Mucosa of stomach (tissue), 1 donor: Measurements from ENCODE around the gene SIRT2.

Experiments
- H3K27me3 ChIP-seq: one replicate; pipeline ENCODE4 v1.7.0; 2013; ENCODE audit warnings: mild to moderate bottlenecking, low read length; ENCODE audit not compliant: control insufficient read depth, insufficient read depth
- H3K36me3 ChIP-seq: one replicate; pipeline ENCODE4 v1.7.0; 2013; ENCODE audit warnings: low read length; ENCODE audit not compliant: control insufficient read depth, insufficient read depth
- H3K4me1 ChIP-seq: one replicate; pipeline ENCODE4 v1.7.0; 2013; ENCODE audit warnings: mild to moderate bottlenecking, low read length; ENCODE audit not compliant: control insufficient read depth, insufficient read depth
- H3K4me3 ChIP-seq: one replicate; pipeline ENCODE4 v1.7.0; 2013; ENCODE audit warnings: low read length
- H3K9ac ChIP-seq: one replicate; pipeline ENCODE4 v1.7.0; 2013; ENCODE audit warnings: mild to moderate bottlenecking, low read length, moderate library complexity
- H3K9me3 ChIP-seq: one replicate; pipeline ENCODE4 v1.7.0; 2013; ENCODE audit warnings: mild to moderate bottlenecking, low read length, moderate library complexity; ENCODE audit not compliant: control insufficient read depth
- donor health status: Pancreatic carcinoma.

The SIRT2 gene

DNA sequence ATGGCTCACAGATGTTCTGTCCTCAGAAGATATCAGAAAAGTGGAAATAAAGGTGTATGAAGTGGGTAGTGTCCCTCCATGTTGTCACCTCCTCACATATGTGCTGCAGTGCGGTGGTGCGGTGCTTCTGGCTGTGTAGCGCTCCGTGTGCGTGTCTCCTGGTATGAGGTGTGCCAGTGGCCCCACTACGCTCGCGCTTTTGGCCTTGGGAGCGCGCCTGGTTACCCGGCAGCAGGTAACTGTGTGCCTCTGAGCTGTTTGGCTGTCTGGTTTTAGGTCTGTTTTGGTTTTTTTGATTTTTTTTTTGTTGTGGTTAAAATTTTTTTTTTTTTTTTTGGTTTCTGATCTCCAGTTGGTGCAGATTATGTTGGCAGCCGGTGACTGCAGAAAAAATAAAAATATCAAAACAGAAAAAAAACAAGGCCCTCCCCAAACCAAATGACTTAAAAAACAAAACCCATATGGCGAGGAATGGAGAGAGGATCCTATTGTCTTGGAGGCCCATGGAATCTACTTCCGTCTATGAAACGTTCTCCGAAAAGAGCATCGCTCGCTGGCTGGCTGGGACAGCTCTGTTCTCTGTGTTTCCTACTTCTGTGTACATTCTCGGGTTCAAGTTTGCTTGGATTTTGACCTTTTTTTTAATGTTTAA, 57.5 kb downstream of the SIRT2 start:
- peaks cover 81% of the 10 kb centered on the region for H3K36me3 ChIP-seq
- H3K4me3 ChIP-seq, result no peak overlapping the region
- H3K9me3 ChIP-seq, result no peaks in the 10 kb centered on the region
- peaks cover 34% of the 10 kb centered on the region for H3K4me1 ChIP-seq
- no peak overlapping the region for H3K9ac ChIP-seq
- H3K27me3 ChIP-seq, result no peaks in the 10 kb centered on the region

DNA sequence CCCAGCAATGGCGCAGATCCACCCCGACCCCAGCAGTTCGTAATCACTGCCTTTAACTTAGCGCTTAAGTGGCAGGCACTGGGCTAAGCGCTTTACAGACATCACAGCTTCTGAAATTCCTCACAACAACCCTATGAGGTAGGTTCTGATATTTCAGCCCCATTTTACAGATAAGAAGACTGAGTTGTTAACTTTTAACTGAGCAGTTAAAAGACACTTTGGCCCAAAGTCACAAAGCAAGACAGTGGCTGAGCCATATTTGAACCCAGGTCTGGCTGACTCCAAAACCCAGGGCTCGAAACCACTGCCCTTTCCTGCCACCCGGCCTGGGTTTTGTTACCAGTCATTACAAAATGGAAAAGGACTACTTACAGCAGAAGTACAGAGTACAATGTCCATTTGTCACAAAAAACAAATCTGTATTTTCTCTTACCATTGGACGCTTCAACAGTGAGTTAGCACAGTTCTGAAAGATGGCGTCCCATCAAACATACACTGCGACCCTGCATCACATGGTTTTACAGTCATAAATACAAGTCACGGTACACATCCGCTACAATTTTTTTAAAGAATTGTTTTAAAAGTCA, 58.1 kb downstream of the SIRT2 start:
- Histone ChIP-seq H3K4me3 (no peak overlapping the region), H3K27me3 (no peaks in the 10 kb centered on the region), H3K9ac (no peak overlapping the region), H3K36me3 (peaks cover 82% of the 10 kb centered on the region), H3K9me3 (no peaks in the 10 kb centered on the region), H3K4me1 (peaks cover 38% of the 10 kb centered on the region)

DNA sequence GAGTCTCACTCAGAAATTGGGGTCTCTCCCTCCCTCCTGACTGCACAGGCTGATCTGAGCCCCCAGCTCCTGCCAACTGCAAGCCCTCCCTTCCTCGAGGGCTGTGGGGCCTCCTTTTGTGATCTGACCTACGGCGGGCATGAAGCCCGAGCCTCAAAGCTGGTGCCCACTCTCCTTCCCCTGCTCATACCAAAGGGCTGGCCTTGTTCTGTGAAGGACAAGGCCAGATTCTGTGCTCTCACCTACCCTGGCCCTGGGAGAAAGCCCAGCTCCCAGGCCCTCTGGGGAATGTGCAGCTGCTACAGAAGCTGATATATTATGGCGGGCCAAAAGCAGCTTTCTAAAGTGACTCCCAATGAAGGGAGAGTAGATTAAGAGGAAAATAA, 58.8 kb downstream of the SIRT2 start:
- no peaks in the 10 kb centered on the region for H3K9me3 ChIP-seq
- no peak overlapping the region for H3K4me3 ChIP-seq
- peaks cover 81% of the 10 kb centered on the region for H3K36me3 ChIP-seq
- H3K27me3 ChIP-seq, result no peaks in the 10 kb centered on the region
- H3K9ac ChIP-seq, result no peak overlapping the region
- H3K4me1 ChIP-seq, result peaks cover 45% of the 10 kb centered on the region

DNA sequence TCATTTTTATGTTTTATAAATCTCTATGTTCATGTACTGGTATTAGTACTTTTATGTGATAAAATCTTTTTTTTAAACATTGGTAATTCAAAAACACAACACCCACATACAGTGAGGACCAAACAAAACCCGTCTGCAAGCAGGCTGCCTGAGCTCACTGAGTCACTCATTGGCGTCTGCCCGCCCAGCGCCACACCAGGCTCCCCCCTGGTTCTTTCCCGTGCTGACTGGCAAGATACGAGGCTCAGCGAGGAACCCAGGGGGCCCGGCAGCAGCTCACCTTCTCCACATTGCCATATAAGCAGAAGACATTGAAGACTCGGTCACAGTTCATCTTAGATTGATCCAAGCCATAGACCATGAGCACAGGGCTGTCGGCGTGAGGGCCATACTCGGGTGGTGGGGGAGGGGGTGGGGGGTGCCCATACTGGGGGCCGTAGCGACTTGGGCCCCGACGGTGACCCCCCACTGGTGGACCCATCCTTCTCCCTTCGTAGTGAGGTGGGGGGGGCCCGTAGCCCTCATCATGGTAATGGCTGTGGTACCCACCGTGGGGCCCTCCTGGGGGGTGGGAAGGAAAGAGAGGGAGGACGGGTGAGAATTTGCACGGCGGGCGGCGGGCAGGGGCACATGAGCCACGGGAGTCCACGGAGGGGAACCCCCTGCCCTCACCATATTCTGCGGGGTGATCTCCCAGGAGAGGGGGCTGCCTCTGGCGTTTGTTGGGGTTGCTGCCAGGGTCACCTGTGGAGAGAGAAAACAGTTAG, 59.4 kb downstream of the SIRT2 start:
- H3K9ac ChIP-seq, result no peak overlapping the region
- no peaks in the 10 kb centered on the region for H3K9me3 ChIP-seq
- H3K4me1 ChIP-seq, result peaks cover 47% of the 10 kb centered on the region
- no peaks in the 10 kb centered on the region for H3K27me3 ChIP-seq
- H3K4me3 ChIP-seq, result no peak overlapping the region
- peaks cover 80% of the 10 kb centered on the region for H3K36me3 ChIP-seq

DNA sequence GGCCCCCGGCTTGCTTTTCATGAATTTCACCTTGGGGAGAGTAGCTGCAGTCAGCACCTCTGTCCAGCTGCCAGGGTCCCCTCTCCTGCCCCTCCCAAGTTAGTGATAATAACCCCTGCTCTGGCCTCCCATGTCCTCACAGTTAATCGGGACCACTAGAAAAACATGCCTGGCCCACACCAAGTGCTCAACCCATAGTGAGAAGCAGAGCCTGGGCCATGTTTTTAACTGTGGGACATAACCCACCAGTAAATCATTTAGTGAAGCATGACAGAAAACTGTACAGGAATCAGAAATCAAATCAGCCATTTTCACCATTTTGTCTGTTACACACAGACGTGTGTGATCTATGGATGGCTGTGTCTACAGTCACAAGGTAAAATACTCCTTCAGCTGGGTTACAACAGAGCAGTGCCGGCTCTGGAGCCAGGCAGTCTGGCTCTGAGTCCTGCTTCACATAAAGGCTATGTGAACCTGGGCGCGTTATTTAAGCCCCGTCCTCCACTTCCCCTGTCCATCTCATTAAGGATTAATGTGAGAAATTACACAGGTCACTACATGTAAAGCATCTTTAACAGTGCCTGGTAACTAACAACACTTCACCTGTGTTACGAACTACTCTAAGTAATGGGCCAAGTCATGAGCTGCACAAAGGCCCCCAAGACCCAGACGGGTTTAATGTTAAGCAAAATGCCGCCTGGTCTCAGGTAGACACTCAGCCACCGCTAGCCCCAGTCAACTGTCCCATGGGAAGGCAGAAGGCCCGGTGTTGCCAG, 60.2 kb downstream of the SIRT2 start:
- H3K4me1 ChIP-seq, result peaks cover 47% of the 10 kb centered on the region
- H3K9ac ChIP-seq, result peak overlapping the region; percentile 30
- no peak overlapping the region for H3K4me3 ChIP-seq
- peaks cover 74% of the 10 kb centered on the region for H3K36me3 ChIP-seq
- H3K9me3 ChIP-seq, result no peaks in the 10 kb centered on the region
- no peaks in the 10 kb centered on the region for H3K27me3 ChIP-seq

DNA sequence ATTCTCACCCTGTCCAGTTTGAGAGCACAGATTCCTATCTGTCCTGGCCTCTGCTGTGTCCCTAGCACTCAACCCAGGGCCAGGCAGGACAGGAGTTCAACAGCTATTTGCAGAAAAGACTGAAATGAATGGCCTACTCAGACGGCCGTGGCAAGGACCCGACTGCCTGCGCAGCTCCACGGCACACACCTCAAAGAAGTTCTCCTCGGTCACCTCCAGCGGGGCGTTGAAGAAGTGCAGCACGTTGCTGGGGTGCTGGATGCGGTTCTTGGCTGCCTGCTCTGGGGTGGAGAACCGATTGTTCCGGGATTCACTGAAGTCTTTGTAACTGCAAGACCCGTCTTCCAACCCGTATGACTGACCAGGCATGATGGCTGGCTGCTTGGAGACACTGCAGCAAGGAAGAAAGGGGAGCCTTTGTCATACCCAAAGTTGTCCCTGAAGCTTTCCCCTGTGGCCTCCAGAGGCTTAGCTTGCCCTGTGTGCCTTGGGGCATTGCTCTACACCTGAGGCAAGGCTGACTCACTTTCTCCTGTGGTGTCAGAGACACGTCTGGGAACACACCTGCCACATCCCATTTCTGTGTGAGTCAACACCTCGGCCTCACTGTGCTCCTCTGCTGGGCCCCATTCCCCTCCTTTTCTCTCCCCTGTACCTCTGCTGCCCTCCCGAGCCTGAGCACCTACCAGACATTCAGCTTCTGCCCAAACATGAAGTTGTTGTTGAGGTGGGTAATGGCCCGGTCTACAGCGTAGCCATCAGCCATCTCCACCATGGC, 61.0 kb downstream of the SIRT2 start:
- H3K9me3 ChIP-seq, result no peaks in the 10 kb centered on the region
- peak overlapping the region; percentile 30 for H3K9ac ChIP-seq
- H3K4me3 ChIP-seq, result peak overlapping the region; percentile 7
- H3K27me3 ChIP-seq, result no peaks in the 10 kb centered on the region
- peaks cover 66% of the 10 kb centered on the region for H3K36me3 ChIP-seq
- peaks cover 44% of the 10 kb centered on the region for H3K4me1 ChIP-seq

DNA sequence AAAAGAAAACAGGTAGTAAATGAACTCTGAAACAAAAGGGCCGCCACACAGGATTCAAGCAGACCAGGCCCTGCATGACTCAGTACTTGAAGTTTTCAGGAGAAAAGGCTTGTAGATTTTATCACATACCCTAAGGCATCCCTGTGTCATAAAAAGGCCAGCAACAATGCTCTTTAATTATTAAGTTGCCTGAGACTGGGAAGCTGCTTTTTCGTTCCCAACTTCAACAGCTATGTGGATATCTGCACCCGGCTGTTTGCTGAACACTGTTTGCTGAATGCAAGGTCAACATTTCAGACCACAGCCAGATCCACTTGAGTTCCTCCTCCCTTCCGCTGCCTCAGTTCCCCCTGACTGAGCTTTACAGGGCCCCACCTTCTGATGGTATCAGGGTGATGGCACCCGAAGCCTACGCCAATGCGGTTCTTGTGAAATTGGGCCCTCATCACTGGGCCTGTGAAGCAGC, 61.7 kb downstream of the SIRT2 start:
- Histone ChIP-seq H3K4me1 (peaks cover 41% of the 10 kb centered on the region), H3K27me3 (no peaks in the 10 kb centered on the region), H3K9me3 (no peaks in the 10 kb centered on the region), H3K4me3 (peak overlapping the region; percentile 7), H3K9ac (peak overlapping the region; percentile 11), H3K36me3 (peaks cover 59% of the 10 kb centered on the region)

DNA sequence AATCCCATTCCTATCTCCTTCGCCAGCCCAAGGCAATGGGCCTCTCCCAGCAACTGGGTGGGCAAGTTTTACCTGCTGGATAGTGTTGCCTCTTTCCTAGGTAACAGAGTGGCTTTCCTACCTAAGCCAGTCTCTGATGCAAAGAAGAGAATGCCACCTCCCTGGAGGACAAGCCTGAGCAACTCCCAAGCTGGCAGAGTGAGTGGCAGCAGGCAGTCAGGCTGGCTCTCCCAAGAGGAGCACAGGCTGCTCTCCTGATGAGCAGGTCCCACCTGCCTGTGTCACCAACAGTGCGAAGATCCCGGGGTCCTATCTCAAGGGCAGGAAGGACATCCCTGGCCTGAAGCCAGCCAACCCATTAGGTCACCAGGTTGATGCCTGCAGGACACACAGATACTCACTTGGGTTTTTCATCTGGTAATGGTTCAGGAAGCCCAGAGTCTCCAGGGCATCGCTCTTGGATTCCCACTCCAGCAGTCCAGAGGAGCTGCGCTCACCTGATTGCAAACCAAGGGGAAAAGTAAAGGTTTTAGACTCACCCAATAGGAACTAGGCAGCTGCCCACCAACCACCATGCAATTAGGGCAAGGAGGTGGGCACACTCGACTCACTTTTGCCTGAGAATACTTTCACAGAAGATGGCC, 62.3 kb downstream of the SIRT2 start:
- no peak overlapping the region for H3K4me3 ChIP-seq
- H3K27me3 ChIP-seq, result no peaks in the 10 kb centered on the region
- no peaks in the 10 kb centered on the region for H3K9me3 ChIP-seq
- peak overlapping the region; percentile 11 for H3K9ac ChIP-seq
- peaks cover 56% of the 10 kb centered on the region for H3K36me3 ChIP-seq
- peaks cover 46% of the 10 kb centered on the region for H3K4me1 ChIP-seq

DNA sequence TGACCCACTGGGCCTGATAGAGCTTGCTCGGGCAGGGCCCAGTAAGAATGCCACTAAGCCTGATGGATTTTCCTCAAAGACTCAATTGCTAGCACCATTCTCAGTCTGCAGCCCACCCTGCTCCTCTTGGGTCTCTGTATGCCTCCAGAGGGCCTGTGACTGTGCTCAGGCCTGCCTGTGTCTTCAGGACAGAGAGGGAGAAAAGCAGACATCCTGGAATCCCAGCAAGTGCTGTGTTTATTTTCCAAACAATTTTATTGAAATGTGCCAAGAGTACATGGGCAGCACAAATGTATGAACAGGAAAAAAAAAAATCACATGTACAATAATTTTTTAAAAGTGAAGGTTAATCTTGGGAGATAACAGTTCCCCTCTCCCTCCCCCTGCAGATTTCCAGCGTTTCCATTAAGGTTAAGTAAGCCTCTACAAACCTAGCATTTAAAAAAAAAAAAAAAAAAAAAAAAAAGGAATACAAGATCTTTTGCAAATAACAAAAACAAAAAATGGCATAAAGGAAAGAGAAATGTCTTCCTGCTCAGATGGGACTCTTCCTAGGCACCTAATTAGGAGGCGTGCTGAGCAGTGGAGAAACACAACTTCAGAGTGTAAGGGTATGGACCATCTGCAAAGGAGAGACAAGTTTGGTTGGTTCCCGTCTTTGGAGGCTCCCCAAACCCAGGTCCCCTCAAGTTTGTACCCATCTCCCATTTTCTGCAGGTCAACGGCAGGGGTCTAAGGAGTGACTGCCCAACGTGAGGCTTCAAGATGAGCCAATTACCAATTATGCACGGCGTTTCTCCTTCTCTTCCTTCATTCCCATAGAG, 63.0 kb downstream of the SIRT2 start:
- Histone ChIP-seq H3K9me3 (no peaks in the 10 kb centered on the region), H3K27me3 (no peaks in the 10 kb centered on the region), H3K4me1 (peaks cover 48% of the 10 kb centered on the region), H3K4me3 (no peak overlapping the region), H3K9ac (peak overlapping the region; percentile 11), H3K36me3 (peaks cover 51% of the 10 kb centered on the region)

DNA sequence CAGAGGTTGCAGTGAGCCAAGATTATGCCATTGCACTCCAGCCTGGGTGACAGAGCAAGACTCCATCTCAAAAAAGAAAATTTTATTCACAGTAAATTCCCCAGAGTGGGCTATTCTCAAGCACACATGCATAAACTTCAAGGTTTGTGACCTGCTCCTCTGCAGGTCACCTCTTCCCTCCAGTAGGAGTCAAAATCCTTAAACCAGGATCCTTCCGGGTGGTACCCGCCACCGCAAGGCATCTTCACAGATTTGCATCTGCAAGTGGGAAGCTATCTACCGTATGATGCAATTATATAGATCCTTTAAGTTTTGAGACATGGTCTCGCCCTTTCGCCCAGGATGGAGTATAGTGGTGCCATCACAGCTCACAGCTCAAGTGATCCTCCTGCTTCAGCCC, 64.8 kb downstream of the SIRT2 start:
- no peak overlapping the region for H3K9ac ChIP-seq
- H3K9me3 ChIP-seq, result no peaks in the 10 kb centered on the region
- H3K4me1 ChIP-seq, result peaks cover 54% of the 10 kb centered on the region
- no peaks in the 10 kb centered on the region for H3K27me3 ChIP-seq
- H3K36me3 ChIP-seq, result peaks cover 39% of the 10 kb centered on the region
- H3K4me3 ChIP-seq, result no peak overlapping the region
